ENCODE measurements around the gene ZNF76.
A peak's percentile ranks its signal among the peaks of the same experiment; 100 is the strongest.

The ZNF76 gene

GRCh38 chr6:35259194-35259947, at the start of gene ZNF76:
Gene ZNF76, plus strand, starts transcription at chr6:35259735. Its CDS starts 21,417 bp downstream, at chr6:35281152.
- peak; percentile 85 for DNase-seq (ENCODE audit: low read depth)

GRCh38 chr6:35213298-35213791, 46.2 kb upstream of the ZNF76 start:
- no peak for DNase-seq (ENCODE audit: low read depth)

GRCh38 chr6:35213824-35214756, 45.4 kb upstream of the ZNF76 start, which contains the start of gene SCUBE3:
Gene SCUBE3, plus strand, starts transcription at chr6:35213956. Its CDS starts 463 bp downstream, at chr6:35214419.
- no peak for DNase-seq (ENCODE audit: low read depth)

DNA sequence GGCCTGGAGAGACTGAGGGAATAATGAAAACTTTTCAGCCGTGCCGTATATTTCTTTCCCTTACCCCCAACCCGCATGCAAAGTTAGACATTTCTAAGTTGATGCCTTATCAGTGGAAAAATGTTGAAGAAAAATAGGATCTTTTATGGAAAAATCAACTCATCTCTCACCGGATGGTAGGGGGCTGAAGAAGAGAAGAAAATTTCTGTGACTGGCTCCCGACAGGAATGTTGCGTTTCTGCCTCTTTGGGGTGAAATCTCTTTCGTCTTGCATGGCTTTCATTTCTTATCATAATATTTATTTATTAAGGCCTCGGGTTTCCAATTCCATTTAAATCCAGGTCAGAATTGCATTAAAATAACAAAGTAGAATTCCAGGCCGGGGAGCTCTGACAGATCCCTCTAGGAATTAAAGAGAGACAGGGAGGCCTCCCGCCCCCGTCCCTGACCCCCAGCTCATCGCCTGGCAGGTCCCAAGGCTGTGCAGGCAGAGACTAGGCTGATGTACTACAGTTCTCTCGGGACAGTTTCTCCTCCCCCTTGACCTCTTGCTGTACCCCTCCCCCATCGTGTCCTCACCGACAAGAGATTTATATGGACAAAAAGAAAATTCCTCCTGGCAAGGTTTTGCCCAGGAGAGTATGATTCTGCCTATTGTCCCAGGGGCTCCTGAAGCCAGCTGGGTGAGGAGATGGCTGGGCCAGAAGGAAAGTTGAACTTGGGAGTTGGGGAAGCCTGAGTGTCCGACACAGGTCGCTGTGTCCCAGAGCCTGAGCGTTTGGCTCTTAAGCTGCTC, 44.5 kb upstream of the ZNF76 start:
- DNase-seq (ENCODE audit: low read depth) = no peak

DNA sequence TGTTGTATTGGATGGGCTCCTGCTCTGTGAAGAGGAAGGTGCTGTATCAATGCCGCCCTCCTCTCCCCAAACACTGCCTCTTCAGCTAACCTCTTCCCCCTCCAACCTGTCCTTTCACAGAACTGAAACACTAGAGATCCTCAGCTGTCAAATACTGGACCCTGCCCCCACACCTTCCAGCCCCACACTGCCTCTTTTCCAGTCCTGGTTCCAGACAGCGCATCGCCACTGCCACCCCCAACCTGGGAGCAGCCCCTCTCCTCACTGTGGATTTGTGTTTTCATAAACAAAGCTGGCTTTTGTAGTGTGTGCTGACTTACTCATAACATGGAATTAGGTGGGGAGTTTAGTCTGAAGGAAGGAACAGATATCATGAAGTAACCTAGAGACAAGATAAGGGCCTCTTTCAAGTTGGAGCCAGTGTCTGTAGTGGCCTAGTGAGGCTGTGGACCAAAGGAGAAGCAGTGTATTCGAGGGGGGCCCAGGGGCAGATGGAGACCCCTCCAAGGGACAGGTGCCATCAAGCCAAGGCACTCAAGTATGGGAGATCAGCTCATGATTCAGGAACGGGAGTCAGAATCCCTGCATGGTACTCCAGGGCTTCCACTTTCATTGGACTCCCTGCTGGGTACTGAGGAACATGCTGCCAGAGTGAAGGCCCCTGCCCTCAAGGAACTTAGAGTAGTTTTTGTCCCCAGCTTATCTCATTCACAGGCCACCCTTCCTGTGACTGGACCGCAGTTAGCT, 43.7 kb upstream of the ZNF76 start:
- no peak for DNase-seq (ENCODE audit: low read depth)

DNA sequence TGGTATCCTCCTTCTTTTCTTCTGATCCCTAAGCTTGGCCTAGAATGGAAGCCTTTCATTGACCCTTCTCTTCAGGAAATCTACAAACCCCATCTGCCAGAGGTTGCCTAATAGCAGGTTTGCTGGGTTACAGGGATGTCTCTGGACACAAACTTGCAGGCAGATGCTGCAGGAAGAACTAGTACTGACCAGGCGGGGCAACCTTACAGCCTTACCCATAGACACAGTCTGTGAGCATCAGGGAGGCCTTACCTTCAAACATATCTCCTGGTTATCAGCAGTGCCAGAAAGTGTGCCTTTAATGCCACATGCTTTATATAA, 43.2 kb upstream of the ZNF76 start:
- DNase-seq (ENCODE audit: low read depth) = no peak

DNA sequence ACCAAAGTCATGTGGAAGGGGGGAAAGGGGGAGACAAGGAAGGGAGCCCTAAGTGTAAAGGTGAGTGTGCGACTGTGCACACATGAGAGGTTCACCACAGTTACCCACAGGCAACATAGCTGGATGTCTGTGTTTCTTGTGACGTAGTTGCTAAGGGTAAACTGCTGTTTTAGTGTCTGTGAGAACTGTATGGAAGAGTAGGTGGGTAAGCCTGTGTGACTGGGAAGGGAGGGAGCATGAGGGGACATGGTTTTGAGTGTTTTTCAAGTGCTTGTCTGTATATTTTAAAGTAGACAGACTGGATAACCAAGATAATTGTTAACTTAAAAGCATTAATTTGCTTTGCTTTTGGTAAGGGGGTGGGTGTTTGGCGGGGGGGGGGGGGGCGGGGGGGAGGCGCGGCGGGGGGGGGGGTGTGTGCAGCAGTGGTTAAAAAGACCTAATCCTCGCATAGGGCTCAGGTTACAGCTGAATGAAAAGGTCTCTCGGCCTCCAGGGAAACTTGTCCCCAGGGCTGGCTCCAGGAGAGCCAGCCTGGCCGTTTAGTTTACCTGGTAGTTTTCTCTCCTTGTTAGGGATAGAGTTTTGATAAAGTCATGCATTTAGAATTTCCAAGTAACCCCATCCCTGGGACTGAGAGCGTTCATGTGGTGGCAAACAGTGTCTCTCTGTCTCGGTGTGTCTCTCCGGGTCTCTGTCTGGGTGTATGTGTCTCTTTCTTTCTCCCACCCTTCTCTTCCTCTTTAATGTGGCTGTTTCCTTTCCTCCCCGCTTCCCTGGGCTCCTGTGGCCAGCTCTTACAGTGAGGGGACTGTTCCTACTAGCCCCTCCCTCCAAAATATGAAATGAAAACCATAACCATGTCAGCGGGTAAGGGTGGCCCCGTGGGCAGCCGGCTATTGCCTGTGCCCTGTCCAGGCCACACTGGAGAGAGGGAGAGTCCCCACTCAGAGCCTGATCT, 42.4 kb upstream of the ZNF76 start:
- no peak for DNase-seq (ENCODE audit: low read depth)

GRCh38 chr6:35218021-35218420, 41.5 kb upstream of the ZNF76 start:
- DNase-seq (ENCODE audit: low read depth) = no peak

- no peak for DNase-seq (ENCODE audit: low read depth)
Measured at GRCh38 chr6:35218456-35218855, 41.1 kb upstream of the ZNF76 start.

DNA sequence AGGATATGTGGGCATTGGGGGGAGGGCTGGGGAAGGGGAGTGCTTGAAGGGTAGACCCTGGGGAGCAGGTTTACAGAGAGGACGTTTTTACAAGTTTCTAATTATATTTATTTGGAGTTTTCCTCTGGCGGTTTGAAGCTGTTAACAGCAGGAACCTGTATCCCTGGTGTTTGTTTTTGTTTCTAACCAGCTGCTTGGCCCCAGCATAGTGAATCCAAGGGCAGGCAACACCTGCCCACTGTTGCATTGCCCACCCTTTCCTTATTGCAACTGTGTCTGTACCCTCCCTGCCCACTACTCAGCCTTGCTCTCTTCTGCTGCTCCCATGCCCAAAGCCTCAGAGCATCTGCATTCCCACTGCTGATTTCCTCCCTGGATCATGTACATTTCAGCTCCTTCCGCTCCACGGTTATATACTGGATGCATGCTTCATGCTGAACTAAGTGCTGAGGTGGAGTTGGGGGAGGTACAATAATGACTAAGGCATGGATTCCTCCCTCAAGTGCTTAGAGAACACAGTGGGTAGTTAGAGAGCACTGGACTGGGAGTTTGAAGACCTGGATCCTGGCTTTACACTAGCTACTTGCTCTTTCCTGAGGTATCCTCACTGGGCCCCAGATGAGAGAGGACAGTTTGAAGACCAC, 39.7 kb upstream of the ZNF76 start:
- no peak for DNase-seq (ENCODE audit: low read depth)

- no peak for DNase-seq (ENCODE audit: low read depth)
Measured at GRCh38 chr6:35220711-35221110, 38.8 kb upstream of the ZNF76 start.

DNA sequence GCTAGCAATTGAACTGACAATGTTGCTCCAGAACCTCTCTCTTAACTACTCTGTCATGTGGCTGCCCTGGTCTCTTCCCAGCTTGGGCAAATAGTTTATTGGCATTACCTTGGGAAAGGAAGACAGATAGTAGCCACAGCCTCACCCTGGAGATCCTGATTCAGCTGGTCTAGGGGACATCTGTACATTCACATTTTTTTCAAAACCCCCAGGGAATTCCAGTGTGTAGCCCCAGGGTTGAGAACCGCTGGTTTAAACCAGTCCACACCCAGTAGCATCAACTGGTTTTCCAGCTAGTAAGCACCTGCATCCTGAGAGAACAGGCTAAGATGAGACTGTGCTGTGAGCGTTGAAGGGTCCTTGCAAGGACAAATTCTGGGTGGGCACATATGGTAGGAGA, 36.1 kb upstream of the ZNF76 start:
- no peak for DNase-seq (ENCODE audit: low read depth)

DNA sequence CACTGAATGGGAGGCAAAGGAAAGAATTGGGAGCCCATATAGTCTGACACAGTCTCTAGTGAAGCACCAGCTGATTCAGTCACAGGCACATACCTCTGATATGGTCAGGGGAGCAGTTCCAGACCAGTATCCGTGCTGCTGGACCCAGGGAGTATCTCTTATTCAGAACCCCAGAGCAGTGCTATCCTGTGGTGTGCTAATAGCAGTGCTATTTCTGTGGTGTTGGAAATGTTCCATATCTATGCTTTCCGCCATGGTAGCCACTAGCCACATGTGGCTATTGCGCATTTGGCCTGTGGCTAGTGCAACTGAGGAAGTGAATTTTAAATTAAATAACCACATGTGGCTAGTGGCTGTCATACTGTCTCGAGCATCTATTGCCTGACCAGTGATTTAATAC, 34.8 kb upstream of the ZNF76 start:
- DNase-seq (ENCODE audit: low read depth) = no peak

DNA sequence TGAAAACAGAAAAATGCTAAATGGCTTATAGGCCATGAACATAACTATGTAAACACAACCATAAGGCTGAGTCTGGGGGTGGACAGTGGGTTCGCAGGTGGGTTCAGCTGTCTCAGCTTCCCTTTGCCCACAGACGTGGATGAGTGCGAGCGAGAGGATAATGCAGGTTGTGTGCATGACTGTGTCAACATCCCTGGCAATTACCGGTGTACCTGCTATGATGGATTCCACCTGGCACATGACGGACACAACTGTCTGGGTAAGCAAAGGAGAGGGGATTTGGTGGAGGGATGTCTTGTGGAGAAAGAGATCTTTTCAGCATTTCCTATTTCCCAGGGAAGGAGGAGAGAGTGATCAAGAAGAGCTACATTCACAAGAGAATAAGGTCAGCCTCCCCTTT, 31.1 kb upstream of the ZNF76 start:
- DNase-seq (ENCODE audit: low read depth) = no peak

DNA sequence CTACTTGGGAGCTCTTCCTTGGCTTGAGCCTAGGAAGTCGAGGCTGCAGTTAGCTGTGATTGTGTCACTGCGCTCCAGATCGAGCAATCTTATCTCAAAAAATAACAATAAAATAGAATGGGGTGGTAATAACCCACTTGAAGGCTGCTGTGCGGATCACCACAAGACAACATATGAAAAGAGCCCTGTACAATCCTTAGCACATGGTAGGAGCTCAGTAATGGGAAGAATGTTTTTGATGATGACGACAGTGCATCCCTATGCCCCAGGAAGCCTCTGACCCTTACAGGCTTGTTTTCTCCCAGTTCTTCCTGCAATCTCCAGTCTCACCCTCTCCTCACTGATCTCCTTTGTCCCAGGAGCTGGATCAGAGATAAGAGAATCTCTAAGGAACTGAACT, 30.2 kb upstream of the ZNF76 start:
- no peak for DNase-seq (ENCODE audit: low read depth)

- no peak for DNase-seq (ENCODE audit: low read depth)
Measured at GRCh38 chr6:35230498-35230897, 29.0 kb upstream of the ZNF76 start.

DNA sequence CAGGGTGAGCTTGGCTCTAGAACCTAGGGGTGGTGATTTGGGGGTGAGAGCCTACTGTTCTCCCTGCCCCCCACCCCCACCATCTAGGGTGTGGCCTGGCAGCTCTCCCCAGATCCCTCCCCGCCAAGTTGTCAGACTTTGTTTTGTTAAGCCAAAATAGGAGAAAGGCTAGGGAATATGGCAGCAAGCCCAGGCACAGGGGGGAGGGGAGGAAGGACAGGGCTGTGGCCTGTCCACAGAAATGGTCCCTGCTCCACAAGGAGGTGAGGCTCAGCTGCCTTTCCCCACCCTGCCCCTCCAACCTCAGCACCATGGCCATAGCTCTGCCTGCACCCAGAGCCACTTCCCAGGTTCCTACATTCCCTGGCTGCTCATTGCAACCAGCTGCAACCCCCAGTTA, 28.6 kb upstream of the ZNF76 start:
- DNase-seq (ENCODE audit: low read depth) = no peak

DNA sequence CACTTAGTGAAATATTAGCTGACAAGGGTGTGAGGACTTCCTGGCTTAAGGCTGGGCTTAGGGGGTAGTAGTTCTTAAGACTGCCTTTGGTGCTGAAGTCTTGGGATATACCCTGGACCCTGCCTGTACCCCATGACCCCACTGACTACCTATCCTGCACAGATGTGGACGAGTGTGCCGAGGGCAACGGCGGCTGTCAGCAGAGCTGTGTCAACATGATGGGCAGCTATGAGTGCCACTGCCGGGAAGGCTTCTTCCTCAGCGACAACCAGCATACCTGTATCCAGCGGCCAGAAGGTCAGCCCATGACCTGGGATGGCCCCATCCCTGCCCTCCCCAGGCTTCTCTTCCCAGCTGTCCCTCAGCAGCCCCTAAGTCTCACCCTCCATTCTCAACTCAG, 28.0 kb upstream of the ZNF76 start:
- DNase-seq (ENCODE audit: low read depth) = no peak

DNA sequence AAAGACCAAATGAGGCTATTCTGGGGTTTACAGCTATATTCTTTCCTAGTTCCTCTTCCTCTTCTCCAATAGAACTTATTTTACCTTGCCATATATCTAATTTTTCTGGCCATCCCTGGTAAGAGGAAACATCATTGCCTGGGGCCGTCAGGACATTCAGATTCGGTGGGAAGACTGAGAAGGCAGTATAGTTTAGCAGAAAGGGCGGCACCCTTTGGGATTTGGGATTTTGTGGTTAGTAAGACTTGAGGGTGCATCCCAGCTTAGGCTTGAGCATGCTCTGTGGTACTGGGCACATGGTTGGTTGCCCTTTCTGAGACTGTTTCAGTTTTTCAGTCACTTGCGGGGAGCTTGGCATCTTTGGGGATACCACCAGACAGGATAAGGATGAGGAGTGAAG, 24.6 kb upstream of the ZNF76 start:
- DNase-seq (ENCODE audit: low read depth) = no peak

DNA sequence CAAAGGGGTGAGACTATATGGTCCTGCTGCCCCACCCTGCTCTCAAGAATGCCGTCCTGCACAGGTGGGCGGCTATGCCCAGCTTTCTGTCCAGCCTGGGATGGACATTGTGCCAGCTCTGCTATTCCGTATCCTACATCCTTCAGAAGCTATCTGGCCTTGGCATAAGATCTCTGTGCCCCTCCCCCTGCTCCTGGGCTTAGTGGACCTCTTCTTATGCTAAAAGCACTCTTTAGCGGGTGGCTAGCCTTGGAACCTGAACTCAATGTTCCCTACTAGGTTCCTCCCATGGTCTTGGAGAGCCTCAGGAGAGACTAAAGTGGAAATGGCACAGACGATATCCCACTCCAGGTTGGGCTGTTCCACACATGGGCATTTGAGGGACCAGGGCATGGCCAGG, 23.3 kb upstream of the ZNF76 start:
- no peak for DNase-seq (ENCODE audit: low read depth)

Data from activated T-helper 1 cell treated with Interleukin-2 at 50 U/mL for 16 hours (primary cell).